ENCODE results near the gene PNN. TPM values are rescaled to one million over a fixed set of nuclear protein-coding genes. Genes with fewer than 3 reads are reported as not detected.

The PNN gene
- total RNA-seq, 1 experiment from 2014 or later: 156 TPM

DNA sequence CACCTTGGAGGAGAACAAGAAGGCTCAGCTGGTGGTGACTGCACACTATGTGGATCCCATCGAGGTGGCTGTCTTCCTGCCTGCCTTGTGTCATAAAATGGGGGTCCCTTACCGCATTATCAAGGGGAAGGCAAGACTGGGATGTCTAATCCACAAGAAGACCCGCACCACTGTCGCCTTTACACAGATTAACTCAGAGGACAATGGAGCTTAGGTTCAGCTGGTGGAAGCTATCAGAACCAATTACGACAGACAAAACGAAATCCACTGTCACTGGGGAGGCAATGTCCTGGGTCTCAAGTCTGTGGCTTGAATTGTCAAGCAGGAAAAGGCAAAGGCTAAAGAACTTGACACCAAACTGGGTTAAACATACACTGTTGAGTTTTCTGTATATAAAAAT, 17.6 kb upstream of the PNN start (continued):
- TF ChIP-seq, protein P1, sequence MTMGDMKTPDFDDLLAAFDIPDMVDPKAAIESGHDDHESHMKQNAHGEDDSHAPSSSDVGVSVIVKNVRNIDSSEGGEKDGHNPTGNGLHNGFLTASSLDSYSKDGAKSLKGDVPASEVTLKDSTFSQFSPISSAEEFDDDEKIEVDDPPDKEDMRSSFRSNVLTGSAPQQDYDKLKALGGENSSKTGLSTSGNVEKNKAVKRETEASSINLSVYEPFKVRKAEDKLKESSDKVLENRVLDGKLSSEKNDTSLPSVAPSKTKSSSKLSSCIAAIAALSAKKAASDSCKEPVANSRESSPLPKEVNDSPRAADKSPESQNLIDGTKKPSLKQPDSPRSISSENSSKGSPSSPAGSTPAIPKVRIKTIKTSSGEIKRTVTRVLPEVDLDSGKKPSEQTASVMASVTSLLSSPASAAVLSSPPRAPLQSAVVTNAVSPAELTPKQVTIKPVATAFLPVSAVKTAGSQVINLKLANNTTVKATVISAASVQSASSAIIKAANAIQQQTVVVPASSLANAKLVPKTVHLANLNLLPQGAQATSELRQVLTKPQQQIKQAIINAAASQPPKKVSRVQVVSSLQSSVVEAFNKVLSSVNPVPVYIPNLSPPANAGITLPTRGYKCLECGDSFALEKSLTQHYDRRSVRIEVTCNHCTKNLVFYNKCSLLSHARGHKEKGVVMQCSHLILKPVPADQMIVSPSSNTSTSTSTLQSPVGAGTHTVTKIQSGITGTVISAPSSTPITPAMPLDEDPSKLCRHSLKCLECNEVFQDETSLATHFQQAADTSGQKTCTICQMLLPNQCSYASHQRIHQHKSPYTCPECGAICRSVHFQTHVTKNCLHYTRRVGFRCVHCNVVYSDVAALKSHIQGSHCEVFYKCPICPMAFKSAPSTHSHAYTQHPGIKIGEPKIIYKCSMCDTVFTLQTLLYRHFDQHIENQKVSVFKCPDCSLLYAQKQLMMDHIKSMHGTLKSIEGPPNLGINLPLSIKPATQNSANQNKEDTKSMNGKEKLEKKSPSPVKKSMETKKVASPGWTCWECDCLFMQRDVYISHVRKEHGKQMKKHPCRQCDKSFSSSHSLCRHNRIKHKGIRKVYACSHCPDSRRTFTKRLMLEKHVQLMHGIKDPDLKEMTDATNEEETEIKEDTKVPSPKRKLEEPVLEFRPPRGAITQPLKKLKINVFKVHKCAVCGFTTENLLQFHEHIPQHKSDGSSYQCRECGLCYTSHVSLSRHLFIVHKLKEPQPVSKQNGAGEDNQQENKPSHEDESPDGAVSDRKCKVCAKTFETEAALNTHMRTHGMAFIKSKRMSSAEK (CRISPR knock-in tag; IDR thresholded peaks at IDR 0.05; ENCODE audit: borderline replicate concordance): no peak

DNA sequence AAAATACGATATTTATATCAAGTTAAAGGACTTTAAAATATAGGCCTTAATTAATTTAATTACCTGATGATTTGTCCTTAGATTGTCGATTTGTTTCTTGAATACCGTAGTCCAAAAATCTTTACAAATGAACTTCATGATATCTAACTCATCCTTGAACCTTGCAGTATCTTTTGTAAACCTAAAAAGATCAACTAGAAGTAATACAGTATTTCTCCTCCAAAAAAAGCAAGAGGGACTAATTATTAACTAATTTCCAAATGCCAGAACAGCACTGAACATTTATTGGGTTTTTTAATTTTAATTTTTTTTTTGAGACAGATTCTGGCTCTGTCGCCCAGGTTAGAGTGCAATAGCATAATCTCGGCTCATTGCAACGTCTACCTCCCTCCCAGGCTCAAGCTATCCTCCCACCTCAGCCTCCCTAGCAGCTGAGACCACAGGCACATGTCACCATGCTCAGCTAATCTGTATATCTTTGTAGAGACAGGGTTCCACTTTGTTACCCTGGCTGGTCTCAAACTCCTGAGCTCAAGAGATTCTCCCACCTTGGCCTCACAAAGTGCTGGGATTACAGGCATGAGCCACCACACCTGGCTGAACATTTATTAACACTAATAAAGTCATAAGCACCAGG, 16.7 kb upstream of the PNN start:
- H3K36me3 Mint-ChIP-seq: peaks cover 8% of the 10 kb centered on the region
- no peaks in the 10 kb centered on the region for H3K9me3 Mint-ChIP-seq
- H3K27ac Mint-ChIP-seq: no peak overlapping the region
- no peaks in the 10 kb centered on the region for H3K4me1 Mint-ChIP-seq
- no peak overlapping the region for H3K4me3 Mint-ChIP-seq
- TF ChIP-seq, protein P2, sequence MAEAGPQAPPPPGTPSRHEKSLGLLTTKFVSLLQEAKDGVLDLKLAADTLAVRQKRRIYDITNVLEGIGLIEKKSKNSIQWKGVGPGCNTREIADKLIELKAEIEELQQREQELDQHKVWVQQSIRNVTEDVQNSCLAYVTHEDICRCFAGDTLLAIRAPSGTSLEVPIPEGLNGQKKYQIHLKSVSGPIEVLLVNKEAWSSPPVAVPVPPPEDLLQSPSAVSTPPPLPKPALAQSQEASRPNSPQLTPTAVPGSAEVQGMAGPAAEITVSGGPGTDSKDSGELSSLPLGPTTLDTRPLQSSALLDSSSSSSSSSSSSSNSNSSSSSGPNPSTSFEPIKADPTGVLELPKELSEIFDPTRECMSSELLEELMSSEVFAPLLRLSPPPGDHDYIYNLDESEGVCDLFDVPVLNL (CRISPR knock-in tag; IDR thresholded peaks at IDR 0.05; ENCODE audit: borderline replicate concordance, low read depth): no peak
- TF ChIP-seq ZNF416 (CRISPR knock-in tag; IDR thresholded peaks at IDR 0.05): no peak
- TF ChIP-seq TEAD4 (CRISPR knock-in tag; IDR thresholded peaks at IDR 0.05): no peak
- no peak for TF ChIP-seq CREB1 (CRISPR knock-in tag; IDR thresholded peaks at IDR 0.05)
- no peak for TF ChIP-seq MYBL2 (CRISPR knock-in tag; IDR thresholded peaks at IDR 0.05)
- no peak for TF ChIP-seq OVOL2 (CRISPR knock-in tag; IDR thresholded peaks at IDR 0.05; ENCODE audit: borderline replicate concordance)
- TF ChIP-seq, protein P3, sequence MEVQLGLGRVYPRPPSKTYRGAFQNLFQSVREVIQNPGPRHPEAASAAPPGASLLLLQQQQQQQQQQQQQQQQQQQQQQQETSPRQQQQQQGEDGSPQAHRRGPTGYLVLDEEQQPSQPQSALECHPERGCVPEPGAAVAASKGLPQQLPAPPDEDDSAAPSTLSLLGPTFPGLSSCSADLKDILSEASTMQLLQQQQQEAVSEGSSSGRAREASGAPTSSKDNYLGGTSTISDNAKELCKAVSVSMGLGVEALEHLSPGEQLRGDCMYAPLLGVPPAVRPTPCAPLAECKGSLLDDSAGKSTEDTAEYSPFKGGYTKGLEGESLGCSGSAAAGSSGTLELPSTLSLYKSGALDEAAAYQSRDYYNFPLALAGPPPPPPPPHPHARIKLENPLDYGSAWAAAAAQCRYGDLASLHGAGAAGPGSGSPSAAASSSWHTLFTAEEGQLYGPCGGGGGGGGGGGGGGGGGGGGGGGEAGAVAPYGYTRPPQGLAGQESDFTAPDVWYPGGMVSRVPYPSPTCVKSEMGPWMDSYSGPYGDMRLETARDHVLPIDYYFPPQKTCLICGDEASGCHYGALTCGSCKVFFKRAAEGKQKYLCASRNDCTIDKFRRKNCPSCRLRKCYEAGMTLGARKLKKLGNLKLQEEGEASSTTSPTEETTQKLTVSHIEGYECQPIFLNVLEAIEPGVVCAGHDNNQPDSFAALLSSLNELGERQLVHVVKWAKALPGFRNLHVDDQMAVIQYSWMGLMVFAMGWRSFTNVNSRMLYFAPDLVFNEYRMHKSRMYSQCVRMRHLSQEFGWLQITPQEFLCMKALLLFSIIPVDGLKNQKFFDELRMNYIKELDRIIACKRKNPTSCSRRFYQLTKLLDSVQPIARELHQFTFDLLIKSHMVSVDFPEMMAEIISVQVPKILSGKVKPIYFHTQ (CRISPR knock-in tag; IDR thresholded peaks at IDR 0.05): no peak
- no peak for TF ChIP-seq SOX15 (CRISPR knock-in tag; IDR thresholded peaks at IDR 0.05)
- TF ChIP-seq NR1H2 (CRISPR knock-in tag; IDR thresholded peaks at IDR 0.05): no peak
- TF ChIP-seq, protein P4, sequence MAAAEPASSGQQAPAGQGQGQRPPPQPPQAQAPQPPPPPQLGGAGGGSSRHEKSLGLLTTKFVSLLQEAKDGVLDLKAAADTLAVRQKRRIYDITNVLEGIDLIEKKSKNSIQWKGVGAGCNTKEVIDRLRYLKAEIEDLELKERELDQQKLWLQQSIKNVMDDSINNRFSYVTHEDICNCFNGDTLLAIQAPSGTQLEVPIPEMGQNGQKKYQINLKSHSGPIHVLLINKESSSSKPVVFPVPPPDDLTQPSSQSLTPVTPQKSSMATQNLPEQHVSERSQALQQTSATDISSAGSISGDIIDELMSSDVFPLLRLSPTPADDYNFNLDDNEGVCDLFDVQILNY (CRISPR knock-in tag; IDR thresholded peaks at IDR 0.05): no peak
- TF ChIP-seq, protein P5, sequence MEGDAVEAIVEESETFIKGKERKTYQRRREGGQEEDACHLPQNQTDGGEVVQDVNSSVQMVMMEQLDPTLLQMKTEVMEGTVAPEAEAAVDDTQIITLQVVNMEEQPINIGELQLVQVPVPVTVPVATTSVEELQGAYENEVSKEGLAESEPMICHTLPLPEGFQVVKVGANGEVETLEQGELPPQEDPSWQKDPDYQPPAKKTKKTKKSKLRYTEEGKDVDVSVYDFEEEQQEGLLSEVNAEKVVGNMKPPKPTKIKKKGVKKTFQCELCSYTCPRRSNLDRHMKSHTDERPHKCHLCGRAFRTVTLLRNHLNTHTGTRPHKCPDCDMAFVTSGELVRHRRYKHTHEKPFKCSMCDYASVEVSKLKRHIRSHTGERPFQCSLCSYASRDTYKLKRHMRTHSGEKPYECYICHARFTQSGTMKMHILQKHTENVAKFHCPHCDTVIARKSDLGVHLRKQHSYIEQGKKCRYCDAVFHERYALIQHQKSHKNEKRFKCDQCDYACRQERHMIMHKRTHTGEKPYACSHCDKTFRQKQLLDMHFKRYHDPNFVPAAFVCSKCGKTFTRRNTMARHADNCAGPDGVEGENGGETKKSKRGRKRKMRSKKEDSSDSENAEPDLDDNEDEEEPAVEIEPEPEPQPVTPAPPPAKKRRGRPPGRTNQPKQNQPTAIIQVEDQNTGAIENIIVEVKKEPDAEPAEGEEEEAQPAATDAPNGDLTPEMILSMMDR (IDR thresholded peaks at IDR 0.05): no peak
- no peak for TF ChIP-seq ZNF219 (CRISPR knock-in tag; IDR thresholded peaks at IDR 0.05; ENCODE audit: borderline replicate concordance)
- TF ChIP-seq, protein P6, sequence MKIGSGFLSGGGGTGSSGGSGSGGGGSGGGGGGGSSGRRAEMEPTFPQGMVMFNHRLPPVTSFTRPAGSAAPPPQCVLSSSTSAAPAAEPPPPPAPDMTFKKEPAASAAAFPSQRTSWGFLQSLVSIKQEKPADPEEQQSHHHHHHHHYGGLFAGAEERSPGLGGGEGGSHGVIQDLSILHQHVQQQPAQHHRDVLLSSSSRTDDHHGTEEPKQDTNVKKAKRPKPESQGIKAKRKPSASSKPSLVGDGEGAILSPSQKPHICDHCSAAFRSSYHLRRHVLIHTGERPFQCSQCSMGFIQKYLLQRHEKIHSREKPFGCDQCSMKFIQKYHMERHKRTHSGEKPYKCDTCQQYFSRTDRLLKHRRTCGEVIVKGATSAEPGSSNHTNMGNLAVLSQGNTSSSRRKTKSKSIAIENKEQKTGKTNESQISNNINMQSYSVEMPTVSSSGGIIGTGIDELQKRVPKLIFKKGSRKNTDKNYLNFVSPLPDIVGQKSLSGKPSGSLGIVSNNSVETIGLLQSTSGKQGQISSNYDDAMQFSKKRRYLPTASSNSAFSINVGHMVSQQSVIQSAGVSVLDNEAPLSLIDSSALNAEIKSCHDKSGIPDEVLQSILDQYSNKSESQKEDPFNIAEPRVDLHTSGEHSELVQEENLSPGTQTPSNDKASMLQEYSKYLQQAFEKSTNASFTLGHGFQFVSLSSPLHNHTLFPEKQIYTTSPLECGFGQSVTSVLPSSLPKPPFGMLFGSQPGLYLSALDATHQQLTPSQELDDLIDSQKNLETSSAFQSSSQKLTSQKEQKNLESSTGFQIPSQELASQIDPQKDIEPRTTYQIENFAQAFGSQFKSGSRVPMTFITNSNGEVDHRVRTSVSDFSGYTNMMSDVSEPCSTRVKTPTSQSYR (CRISPR knock-in tag; IDR thresholded peaks at IDR 0.05): no peak
- no peak for TF ChIP-seq CBFB (CRISPR knock-in tag; IDR thresholded peaks at IDR 0.05; ENCODE audit: low read depth)
- TF ChIP-seq FOXK1 (CRISPR knock-in tag; IDR thresholded peaks at IDR 0.05): no peak
- TF ChIP-seq FOXJ3 (CRISPR knock-in tag; IDR thresholded peaks at IDR 0.05; ENCODE audit: borderline replicate concordance): no peak
- no peak for TF ChIP-seq EMX1 (CRISPR knock-in tag; IDR thresholded peaks at IDR 0.05)
- TF ChIP-seq, protein P7, sequence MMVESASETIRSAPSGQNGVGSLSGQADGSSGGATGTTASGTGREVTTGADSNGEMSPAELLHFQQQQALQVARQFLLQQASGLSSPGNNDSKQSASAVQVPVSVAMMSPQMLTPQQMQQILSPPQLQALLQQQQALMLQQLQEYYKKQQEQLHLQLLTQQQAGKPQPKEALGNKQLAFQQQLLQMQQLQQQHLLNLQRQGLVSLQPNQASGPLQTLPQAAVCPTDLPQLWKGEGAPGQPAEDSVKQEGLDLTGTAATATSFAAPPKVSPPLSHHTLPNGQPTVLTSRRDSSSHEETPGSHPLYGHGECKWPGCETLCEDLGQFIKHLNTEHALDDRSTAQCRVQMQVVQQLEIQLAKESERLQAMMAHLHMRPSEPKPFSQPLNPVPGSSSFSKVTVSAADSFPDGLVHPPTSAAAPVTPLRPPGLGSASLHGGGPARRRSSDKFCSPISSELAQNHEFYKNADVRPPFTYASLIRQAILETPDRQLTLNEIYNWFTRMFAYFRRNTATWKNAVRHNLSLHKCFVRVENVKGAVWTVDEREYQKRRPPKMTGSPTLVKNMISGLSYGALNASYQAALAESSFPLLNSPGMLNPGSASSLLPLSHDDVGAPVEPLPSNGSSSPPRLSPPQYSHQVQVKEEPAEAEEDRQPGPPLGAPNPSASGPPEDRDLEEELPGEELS (CRISPR knock-in tag; IDR thresholded peaks at IDR 0.05): no peak
- ATAC-seq (no peak), DNase-seq (ENCODE audit: low spot score) (no peak)
- POLR2A ChIA-PET: interaction anchor here (1.5 kb wide), 1 partner anchor 12 kb away, joined by 5 read pairs; the partner anchor contains the start of gene TRAPPC6B
- CTCF ChIA-PET: no interaction called here
- H3K27me3 Mint-ChIP-seq (ENCODE audit: low read depth): no peaks in the 10 kb centered on the region

All from WTC11 (cell line).